ENCODE results near the gene GRK4.

GRCh38 chr4:3029464-3029863 lies 66.1 kb downstream of the GRK4 start:
- no peak for TF ChIP-seq CTCF (IDR thresholded peaks at IDR 0.05)
- TF ChIP-seq POLR2A (IDR thresholded peaks at IDR 0.05), result no peak
